RKO (cell line): ENCODE measurements around the gene ESAM.

ENCODE experiments used
- DNase-seq: peaks from one replicate; pipeline ENCODE4 v3.0.0-alpha.2; 2016; ENCODE audit warnings: low spot score

The ESAM gene

DNA sequence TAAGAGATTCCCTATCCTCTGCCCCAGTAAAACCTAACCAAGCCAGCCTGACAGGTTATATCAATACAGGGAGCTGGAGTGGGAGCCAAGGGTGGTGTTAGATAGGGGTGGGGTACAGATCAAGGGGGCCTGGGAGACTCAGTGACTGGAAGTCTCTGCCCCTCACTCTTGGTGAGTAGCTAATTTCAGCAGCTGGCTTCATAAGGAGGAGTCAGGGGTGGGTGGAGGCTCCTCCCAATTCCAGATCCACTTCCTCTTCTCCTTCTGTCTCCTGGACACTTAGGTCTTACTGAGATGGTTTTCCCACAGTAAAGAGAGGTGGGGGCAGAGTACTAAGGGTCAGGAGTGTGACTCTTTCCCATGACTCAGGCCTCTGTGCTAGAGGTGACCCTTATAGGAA is 8.9 kb downstream of the ESAM start:
- DNase-seq = no peak

DNA sequence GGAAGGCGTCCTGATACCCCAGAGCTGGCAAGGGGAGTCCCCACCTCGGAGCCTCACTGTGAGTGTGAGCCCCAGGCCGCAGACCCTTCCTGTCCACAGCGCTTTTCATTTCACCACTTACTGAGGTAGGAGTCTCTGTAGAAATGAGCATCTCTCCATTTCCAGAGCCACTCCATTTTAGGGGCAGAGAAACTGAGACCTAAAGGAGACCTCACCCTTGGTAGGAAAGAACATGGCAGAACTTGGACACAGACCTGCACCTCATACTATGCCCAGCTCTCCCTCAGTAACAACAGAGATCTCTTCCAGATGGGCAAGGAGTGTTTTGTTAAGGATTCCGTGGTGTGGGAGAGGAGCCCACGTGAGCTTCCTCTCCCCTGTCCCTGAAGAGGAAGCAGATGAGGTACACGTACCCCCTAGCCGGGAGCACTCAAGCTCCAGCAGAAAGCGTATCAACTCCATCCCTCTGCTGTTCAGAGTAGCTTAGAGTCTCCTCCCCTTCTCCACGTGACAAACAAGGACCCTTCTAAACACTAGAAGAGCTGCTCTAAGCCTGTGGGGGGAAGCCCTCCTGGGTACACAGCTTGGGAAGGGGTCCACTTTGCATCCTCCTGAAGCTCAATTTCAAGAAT is 9.5 kb downstream of the ESAM start:
- no peak for DNase-seq

DNA sequence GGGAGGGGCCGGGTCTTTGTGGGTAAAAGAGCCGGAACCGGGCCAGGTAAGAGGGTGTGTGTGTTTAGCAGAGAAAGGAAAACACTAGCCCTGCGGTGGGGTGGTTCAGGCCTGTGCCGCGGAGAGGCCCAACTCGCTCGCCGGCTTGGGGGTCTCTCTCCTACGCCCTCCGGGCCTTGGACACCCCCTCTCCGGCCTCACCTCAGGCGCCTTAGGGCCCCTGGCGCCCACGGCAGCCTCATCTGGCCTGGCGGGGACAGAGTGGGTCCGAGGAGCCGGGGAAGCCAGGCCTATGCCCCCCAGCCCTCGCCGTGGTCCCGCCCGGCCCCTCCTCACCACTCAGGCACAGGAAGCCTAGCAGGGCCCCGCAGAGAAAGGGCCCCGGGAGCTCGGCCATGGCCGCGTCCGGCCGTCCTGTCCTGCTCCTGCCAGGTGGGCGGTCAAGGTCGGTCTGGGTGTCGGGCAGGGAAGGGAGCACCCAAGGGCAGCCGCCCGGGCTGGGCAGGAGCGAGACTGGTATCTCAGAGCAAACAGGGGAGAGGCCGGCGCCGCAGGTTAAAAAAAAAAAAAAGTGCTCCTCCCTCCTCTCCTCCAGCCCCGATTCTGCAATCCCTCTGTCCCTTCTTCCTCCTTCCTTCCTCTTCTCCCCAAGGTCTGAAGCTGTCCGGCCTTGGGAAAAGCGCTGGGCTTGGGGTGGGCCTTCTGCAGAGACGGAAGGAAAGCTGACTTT is 10.2 kb downstream of the ESAM start, which contains the start of gene VSIG2:
Gene VSIG2 (minus strand): TSS at position 515 of the 730 bp plus-strand sequence. CDS start 118 bp downstream, at position 397.
- DNase-seq = no peak

DNA sequence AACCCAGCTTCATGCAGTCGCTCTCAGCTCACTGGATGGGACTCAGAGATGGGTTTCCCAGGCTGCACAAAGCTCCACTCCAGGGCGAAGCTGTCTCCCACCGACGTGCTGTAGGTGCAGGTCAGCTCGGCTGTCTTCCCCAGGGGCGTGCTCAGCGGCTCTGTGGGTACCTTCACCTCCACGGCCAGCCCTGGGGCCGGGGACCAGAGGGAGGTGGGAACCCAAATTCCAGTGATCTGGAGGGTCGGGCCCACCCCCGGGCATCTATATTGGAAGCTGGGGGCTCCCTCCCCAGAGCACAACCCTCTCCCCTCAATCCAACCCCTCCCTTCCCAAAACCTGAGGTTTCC is 10.7 kb downstream of the ESAM start:
- DNase-seq = no peak

DNA sequence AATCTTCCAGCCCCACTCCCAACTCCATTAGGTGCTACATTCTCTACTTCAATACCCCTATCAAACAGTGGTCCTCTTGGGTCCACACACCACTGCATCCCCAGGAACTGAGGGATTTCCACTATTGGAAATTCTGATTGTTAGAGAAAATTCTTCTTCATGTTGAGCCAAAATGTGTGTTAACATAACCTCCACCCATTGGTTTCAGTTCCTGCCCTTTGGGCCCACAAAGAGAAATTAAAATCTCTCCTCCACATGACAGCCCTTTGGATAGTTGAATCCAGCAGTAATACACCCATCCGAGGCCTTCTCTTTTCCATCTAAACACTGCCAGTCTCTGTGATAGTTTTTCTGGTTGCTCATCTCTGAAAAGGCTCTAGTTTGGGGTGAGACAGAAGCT is 12.2 kb downstream of the ESAM start:
- DNase-seq = no peak

DNA sequence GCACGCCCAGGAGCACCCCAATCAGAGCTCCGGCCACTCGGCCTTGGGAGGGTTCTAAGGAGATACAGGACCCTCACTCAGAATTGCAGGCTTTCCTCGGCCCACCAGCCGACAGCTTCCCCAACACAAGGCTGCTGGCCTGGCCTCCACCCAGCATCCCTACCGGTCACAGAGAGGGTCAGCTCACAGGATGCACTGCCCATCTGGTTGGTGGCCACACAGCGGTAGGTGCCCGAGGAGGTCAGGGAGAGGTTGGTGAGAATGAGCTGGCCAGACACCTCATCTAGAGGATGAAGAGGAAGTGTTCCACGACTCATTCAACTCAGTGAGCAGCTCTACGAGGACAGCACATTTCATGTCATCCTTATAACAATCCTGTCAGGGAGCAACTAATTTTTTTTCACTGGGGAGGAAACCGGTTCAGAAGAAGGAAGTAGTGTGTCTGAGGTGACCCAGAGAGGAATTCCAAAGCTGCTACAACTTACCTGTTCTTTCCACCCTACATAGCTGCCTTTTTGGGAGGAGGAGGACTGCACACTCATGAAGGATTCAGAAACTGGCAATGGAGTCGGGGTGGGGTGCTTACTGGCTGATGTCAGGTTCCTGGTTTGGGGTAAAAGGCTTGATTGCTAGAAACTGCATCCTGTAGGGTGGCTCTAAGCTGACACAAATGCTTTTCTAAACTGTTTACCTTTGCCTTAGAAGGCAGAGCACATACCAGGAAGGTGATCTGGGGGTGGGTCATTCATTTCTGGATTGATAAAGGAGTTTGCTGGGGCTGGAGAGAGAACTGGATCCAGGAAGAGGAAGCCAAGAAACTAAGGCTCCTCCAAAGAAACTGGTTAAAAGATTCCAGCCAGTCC is 13.4 kb downstream of the ESAM start:
- DNase-seq = peak; percentile 78

DNA sequence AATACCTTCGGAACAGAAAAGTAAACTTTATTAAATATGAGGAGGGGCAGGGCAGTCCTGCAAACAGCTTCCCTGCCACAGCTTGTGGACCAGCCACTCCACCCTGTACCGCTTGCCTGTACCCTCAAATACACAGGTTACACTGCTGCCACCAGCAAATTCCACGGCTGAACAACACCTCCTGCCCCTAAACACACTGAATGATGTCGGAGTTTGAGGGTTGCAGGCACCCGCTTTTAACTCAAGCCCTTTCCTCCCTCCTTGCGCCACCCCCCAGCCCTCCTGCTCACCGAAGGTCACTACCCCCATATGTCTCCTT is 14.0 kb downstream of the ESAM start:
- no peak for DNase-seq

DNA sequence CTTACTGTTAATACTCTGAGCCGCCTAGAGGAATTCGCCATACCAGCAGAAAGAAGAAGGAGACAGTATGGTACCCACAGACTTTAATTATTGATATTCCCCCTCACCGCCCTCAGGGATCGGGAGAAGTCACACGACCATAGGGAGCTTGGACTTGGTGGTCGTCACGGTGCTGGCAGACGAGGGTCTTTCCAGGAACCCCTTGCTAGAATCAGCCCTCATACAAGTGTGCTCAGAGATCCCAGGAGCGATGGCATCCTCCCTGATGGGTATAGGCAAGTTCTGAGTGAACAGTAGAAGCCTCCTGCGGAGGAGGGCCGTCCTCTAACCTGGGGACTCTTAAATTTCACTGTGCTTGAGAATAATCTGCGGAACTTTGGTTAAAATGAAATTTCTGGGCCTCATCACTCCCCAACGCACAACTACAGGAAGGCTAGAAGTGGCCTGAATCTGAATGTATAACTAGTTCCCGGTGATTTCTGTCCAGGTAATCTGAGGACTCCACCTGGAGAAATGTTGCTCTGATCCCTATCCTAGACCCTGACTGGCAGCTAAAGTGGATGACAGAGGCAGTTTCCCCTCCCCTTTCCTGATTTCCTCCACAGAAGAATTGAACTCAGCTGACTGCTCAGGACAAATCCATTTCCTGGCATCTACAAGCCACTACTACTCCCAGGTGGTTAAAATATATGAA is 14.5 kb downstream of the ESAM start:
- DNase-seq = no peak

DNA sequence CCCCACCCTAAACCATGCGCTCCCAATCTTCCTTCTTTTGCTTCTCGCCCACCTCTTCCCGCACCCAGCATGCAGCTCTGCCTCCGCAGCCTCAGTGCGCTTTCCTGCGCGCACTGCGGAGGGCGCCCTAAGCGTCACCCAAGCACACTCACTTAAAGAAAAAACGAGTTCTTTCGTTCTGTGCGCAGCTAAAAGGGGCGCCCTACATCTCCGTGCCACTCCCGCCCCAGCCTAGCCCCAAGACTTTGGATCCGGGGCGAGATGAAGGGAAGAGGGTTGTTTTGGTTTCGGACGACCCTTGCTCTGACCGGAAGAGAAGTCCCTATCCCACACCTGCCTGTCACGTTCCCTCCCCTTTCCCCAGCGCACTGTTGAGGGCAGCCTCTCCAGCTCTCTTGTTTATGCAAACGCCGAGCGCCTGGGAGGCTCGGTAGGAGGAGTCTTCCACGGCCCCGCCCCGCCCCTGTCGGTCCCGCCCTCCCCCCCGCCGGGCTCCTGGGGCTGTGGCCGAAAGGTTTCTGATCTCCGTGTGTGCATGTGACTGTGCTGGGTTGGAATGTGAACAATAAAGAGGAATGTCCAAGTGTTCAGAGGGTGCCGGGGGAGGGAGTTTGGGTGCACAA is 15.4 kb downstream of the ESAM start:
- peak; percentile 74 for DNase-seq

DNA sequence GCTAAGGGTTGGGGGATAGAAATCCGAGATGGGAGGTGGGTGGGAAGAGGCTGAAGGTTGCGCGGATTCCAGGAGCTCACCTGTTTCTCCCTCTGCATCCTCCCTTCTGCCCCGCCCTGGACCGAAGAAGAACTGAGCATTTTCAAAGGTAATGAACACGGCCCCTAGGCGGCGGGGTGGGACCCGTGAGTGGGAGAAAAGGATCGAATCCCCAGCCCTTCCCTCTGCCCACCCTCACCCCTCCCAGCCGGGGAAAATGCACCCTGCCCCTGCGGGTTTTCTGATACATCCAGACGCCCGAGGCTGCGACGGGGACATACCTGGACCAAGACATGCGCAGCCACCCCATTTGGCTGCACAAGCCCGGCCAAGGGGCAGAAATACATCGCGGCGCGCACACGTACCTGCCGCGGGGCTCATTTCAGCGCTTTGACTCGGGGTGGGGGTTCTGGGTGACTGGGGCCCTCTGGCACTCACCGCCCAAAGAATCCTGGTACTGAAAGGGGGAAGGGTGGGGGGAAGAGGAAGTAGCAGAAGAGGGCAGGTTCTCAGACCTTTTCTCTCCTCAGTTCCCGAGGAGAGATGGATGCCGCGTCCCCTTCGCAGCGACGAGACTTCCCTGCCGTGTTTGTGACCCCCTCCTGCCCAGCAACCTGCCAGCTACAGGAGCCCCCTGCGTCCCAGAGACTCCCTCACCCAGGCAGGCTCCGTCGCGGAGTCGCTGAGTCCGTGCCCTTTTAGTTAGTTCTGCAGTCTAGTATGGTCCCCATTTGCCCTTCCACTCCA is 16.1 kb downstream of the ESAM start:
- no peak for DNase-seq

DNA sequence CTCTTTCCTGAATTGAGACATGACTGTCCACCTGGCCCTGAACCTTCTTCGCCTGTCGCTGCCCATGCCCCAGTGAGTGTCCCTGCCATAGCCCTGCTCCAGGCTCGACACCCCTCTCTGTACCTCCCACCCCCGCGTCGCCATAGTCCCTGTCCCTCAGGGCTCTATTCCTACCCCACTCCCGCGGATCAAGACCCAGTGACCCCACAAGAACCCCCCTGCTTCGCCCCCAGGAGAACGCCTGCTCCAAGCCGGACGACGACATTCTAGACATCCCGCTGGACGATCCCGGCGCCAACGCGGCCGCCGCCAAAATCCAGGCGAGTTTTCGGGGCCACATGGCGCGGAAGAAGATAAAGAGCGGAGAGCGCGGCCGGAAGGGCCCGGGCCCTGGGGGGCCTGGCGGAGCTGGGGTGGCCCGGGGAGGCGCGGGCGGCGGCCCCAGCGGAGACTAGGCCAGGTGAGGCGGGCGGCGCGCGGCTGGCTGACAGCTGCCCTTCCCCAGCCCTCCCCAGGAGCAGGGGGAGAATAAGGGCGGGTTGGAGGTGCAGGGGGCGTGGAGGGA is 16.7 kb downstream of the ESAM start:
- no peak for DNase-seq

DNA sequence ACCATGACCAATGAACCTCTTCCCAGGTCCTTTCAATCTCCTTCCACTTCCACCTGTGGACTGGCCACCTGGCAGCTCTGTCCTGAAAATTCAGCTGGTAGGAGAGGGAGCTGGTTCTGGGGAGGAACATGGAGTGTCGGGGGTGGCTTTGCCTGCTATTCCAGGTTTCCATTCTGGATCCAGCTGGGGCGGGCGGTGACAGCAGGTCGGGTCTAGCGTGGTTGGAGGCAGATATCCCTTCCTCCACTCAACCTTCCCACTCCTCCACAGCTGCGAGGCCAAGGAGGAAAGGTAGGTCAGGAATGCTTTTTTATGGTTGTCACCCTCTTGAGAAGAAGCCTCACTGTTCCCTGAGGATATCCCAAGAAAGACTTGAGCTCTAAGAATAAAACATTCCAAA is 19.0 kb downstream of the ESAM start:
- no peak for DNase-seq

DNA sequence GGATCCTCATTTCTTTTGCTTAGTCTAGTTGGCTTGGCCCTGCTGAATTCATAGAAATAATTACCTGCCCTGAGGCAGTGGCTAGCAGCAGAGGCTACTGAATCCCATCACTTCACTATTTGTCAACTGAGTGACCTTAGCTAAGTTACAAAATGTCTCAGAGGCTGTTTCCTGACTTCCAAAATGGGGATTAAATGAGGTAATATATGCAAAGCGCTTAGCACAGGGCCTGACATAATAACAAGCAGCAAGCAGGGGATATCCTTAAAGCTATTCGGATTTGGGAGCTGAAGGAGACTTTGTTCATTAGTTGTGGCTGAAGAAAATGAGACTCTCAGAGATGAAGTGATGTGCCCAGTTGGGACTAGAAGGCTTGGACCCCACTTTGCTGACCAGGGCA is 19.5 kb downstream of the ESAM start:
- DNase-seq = no peak

DNA sequence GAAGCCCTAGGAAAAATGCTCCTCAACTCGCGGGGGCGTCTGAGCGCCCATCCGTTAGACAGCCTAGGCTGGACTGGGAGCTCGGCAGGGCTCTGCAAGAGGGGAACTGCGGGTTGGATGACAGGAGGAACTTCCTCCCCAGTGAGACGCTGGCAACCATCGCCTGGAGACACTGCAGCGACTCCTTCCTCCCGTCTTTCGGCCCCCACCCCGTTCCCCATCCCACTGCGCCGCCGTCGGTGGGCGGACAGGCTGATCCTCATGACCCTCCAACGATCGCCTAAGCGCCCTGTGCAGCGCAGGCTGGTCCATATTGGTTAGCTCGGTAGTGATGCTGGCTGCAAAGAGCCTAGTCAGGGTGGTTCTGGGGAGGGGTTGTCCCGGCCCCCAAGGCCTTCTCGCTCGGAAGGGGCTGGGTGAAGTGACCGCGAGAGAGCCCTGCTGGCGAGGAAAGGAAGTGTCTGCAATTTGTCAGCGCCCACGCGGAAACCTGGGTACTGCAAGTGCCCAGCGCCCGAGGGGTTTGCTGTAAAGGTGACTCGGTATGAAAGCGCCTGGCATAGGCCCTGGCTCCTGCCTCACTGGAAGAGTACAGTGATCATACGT is 21.7 kb downstream of the ESAM start:
- DNase-seq = peak; percentile 65

DNA sequence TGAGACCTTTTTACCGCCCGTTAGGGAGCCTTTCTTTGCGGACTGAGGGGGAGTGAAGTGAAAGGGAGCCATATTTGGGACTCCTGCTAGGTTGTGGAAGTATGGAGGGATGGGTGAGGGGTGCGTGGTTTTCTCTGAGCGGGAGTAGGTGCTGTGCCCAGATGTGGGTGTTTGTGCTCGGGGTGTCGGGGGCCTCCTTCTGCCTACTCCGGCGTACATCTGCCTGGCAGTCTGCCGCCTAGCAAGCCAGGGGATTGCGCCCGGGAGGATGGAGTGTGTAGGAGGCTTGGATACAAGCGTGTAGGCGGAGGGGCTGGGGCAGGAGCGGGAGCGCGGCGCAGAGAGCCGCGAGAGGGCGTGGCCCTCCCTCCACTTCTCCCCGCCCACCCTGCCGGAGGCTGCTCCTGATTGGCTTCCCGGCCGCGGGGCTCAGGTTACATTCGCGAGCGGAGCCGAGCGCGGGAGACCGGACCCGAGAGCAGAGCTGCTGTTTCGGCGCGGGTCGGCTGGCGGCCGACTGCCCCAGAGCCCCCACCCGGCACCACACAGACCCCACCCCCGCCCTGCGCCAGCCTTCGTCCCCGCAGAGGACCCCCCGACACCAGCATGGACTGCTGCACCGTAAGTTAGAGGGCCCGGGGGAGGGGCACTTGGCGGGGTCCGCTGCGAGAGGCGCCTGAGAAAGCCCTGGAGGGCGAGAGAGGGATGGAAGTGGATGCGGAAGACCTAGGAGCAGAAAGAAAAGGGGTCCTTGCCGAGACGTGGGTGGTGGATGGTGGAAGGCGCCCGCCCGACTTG is 22.4 kb downstream of the ESAM start, which contains the start of gene NRGN:
Gene NRGN (plus strand): TSS at position 464 of the 798 bp plus-strand sequence. CDS start 143 bp downstream, at position 607.
- DNase-seq = peak; percentile 90

DNA sequence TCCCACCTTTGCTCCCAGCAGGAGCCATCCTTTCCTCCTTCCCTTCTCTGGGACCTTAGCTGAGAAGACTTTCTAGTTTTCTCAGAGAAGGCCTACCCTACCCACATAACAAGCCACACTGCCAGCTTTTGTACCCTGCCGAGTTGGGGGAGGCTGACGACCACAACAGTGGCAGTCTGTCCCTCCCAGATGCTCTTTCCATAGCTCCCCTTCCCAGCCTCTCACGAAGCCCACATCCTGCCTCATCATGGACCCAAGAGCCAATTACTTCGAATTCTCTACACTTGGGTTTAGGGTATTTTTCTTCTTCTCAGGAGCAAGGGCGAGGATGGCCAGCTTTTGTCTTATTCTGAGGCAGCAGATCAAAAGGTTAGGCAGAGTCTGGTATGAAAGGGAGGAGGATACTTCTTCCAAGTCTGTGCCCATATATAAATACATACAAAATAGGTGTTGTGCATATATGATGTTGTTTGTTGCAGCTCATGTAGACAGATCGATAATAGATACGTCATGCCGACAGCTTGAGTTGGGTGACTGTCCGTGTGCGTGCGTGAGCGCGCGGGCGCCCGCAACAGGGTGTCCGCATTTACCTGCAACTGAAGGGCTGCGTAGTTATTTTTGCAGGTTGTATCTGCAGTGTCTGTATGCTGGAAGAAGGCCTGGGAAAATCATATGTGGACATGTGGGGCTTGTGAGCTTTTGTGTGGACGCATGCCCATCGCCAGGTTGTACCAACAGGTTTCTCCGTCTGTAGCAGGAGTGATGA is 23.2 kb downstream of the ESAM start:
- DNase-seq = no peak

DNA sequence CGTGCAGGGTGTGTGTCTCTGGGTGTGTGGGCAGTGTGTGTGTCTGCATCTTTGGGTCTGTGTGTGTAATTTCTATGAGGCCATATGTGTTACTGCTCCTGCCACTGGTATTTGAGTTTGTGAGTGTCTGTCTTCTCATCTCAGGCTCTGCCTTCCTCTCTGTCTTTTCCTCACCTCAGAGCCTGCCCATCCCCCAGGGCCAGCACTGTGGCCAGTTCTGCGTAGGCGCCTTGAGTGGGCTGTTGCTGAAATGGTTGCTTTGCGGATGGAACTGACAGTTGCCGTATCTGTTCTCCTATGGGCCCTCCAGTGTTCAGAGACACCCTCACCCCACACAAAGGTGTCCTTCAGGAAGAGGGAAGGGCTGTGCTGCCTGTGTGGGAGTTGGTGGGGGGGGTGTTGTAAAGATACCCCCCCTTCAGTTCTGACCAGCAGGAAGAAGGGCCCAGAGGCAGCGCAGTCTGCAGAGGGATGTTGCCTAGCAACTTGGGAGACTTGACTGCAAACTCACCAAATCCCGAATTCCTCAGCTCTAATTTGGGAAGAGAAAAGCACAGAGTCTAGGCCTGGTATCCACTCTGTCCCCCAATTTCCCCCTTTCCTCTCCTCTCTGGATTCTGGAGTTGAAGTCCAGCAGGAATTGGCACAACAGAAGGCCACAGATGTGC is 24.3 kb downstream of the ESAM start:
- DNase-seq = no peak

DNA sequence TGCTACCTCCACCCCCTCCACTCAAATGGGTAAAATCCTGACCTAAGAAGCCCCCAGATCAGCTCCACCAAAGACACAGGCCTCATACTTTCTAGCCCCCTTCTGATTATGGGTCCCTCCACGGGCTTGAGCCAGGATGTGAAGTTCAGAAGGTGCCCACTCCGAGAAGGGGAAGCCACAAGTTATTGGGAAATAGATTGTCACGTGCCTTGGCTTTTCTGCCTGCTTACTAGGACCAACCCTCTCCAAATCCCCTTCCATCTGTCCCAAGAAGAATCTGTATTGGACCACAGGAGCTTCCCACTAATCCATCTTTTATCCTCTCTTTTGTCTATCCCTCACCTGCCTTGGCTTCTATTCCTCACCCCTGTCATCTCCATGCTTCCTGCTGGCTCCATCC is 25.4 kb downstream of the ESAM start:
- no peak for DNase-seq
